Endothelial cell (in vitro differentiated cells): ENCODE measurements around the gene C5. TPM values are rescaled to one million over a fixed set of nuclear protein-coding genes. Genes with fewer than 3 reads are reported as not detected.

Experiments
- DNase-seq: peaks from one replicate; pipeline ENCODE4 v3.0.0; 2021; ENCODE audit warnings: low spot score
- H3K27ac Mint-ChIP-seq: one replicate; pipeline ENCODE4 v1.8.0; 2021; ENCODE audit warnings: mixed read lengths, inconsistent platforms; ENCODE audit not compliant: unreplicated experiment
- H3K27me3 Mint-ChIP-seq: one replicate; pipeline ENCODE4 v1.8.0; 2021; ENCODE audit warnings: mild to moderate bottlenecking, moderate library complexity, mixed read lengths, inconsistent platforms; ENCODE audit not compliant: unreplicated experiment
- H3K36me3 Mint-ChIP-seq: one replicate; pipeline ENCODE4 v1.8.0; 2021; ENCODE audit warnings: mild to moderate bottlenecking, low read depth, mixed read lengths, inconsistent platforms; ENCODE audit not compliant: unreplicated experiment
- H3K4me1 Mint-ChIP-seq: one replicate; pipeline ENCODE4 v1.8.0; 2021; ENCODE audit warnings: mild to moderate bottlenecking, mixed read lengths, inconsistent platforms; ENCODE audit not compliant: unreplicated experiment
- H3K4me3 Mint-ChIP-seq: one replicate; pipeline ENCODE4 v1.8.0; 2021; ENCODE audit warnings: mild to moderate bottlenecking, mixed read lengths, inconsistent platforms; ENCODE audit not compliant: unreplicated experiment
- H3K9me3 Mint-ChIP-seq: one replicate; pipeline ENCODE4 v1.8.0; 2021; ENCODE audit warnings: mixed read lengths, inconsistent platforms; ENCODE audit not compliant: unreplicated experiment
- total RNA-seq: library from RNA; stranded (reverse); fragmentation: NEBNext Ultra II Directional; extraction: Animal tissue kit (Norgen Biotek cat#: 25700); gene quantifications from one replicate; pipeline ENCODE4 v1.2.1, GENCODE V29; 2021; ENCODE audit not compliant: unreplicated experiment
- TF ChIP-seq, protein P1 (sequence below): fragments of 200-600 bp; sonication (generic); IDR thresholded peaks from one replicate; pipeline ENCODE4 v1.5.0; 2021; ENCODE audit warnings: antibody characterized with exemption; ENCODE audit not compliant: unreplicated experiment

The C5 gene
- total RNA-seq, 1 donor from 2014 or later, result 0.41 TPM

DNA sequence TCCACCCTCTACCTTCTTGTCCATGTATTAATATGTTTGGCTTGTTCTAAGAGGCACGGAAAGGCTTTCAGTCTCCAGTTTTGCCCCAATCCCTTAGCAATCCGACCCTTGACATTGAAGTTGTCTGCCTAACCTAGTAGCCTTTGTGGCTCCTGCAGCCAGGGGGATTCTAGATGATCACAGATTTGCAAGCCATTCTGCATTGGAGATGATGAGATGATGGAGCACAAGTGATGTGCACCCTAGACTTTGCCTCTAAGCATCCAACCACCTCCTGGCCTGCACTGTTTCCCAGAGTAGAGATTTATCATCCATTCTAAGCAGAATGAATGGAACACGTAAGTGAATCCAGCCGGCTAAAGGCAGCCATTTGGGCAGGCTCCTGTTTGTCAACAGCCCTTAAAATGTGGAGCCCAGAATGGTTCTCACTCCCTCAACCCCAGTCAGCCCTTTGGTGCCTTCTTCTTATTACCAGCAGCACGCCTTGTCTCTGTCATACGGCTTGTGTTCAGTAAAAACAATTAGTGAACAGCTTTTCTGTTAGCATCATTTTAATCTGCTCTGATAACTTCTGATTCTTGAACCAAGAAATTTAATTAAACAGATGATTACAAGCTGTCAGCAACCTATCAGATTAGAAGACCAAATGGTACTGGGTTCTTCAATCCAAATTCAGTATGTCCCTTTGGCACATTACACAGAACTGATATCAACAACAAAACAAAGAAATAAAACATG is 117.8 kb downstream of the C5 start:
- DNase-seq, result no peak
- TF ChIP-seq, protein P1, sequence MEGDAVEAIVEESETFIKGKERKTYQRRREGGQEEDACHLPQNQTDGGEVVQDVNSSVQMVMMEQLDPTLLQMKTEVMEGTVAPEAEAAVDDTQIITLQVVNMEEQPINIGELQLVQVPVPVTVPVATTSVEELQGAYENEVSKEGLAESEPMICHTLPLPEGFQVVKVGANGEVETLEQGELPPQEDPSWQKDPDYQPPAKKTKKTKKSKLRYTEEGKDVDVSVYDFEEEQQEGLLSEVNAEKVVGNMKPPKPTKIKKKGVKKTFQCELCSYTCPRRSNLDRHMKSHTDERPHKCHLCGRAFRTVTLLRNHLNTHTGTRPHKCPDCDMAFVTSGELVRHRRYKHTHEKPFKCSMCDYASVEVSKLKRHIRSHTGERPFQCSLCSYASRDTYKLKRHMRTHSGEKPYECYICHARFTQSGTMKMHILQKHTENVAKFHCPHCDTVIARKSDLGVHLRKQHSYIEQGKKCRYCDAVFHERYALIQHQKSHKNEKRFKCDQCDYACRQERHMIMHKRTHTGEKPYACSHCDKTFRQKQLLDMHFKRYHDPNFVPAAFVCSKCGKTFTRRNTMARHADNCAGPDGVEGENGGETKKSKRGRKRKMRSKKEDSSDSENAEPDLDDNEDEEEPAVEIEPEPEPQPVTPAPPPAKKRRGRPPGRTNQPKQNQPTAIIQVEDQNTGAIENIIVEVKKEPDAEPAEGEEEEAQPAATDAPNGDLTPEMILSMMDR, result no peak
- Mint-ChIP-seq H3K27ac (no peak overlapping the region), H3K4me3 (no peak overlapping the region), H3K27me3 (peaks cover 8% of the 10 kb centered on the region), H3K9me3 (no peaks in the 10 kb centered on the region), H3K36me3 (no peaks in the 10 kb centered on the region), H3K4me1 (peaks cover 18% of the 10 kb centered on the region)

DNA sequence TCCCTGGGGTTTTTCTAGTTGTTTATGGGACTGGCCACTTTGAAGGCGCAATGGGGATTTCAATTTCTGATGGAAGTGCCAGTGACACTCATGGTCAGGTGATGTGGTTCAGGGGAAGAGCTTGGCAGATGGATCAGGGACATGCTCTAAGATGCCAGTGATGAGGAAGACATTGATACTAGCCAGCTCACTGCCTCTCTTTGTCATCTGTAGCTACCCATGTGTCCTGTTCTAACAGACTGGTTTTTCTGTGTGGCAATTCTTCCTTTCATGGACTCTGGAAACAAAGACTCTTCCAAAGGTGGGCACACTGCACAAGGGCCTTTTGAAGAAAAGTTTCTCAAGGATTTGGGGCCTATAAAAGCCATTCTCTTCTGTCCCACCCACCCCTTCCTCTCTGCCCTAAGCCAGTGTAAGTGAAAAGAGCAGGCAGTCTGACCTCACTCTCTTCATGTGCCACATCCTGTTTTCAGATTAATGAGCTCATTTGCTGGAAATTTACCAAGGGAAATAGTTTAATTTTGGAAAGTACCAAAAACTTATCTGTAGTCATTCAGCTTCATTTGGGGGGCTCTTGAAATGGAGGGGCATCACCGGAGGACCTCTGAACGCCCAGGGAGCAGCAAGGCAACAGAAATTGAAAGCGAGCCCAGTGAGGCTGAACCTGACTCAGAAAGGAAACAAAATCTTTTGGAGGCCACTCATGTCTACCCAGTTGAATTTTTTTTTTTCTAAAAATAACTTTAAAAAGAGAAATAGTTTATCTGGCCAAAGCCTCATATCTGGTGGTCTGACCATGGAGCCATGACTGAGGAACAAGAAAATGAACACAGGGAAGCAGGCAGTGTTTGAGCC is 118.6 kb downstream of the C5 start:
- TF ChIP-seq, protein P1, result no peak
- H3K27ac Mint-ChIP-seq, result peak overlapping the region; percentile 74
- H3K4me1 Mint-ChIP-seq, result peaks cover 18% of the 10 kb centered on the region
- peaks cover 8% of the 10 kb centered on the region for H3K27me3 Mint-ChIP-seq
- no peak overlapping the region for H3K4me3 Mint-ChIP-seq
- H3K9me3 Mint-ChIP-seq, result no peaks in the 10 kb centered on the region
- no peaks in the 10 kb centered on the region for H3K36me3 Mint-ChIP-seq
- DNase-seq, result no peak

GRCh38 chr9:120929229-120929791 is 120.8 kb downstream of the C5 start:
- no peaks in the 10 kb centered on the region for H3K9me3 Mint-ChIP-seq

GRCh38 chr9:120928483-120929228 is 121.4 kb downstream of the C5 start:
- peaks cover 9% of the 10 kb centered on the region for H3K27me3 Mint-ChIP-seq
- no peaks in the 10 kb centered on the region for H3K36me3 Mint-ChIP-seq
- H3K4me1 Mint-ChIP-seq, result peaks cover 18% of the 10 kb centered on the region
- TF ChIP-seq, protein P1, result no peak
- H3K27ac Mint-ChIP-seq, result peak overlapping the region; percentile 17
- H3K9me3 Mint-ChIP-seq, result no peaks in the 10 kb centered on the region
- H3K4me3 Mint-ChIP-seq, result peak overlapping the region; percentile 70
- peak; percentile 66 for DNase-seq

More at GRCh38 chr9:120929229-120929791, 120.8 kb downstream of the C5 start:
- H3K36me3 Mint-ChIP-seq, result no peaks in the 10 kb centered on the region
- peak overlapping the region; percentile 76 for H3K4me3 Mint-ChIP-seq
- DNase-seq, result no peak
- TF ChIP-seq, protein P1, result no peak
- peaks cover 9% of the 10 kb centered on the region for H3K27me3 Mint-ChIP-seq
- H3K4me1 Mint-ChIP-seq, result peaks cover 18% of the 10 kb centered on the region
- H3K27ac Mint-ChIP-seq, result no peak overlapping the region
